ENCODE results near the gene ARID2. TPM values are rescaled to one million over a fixed set of nuclear protein-coding genes. Genes with fewer than 3 reads are reported as not detected.

The ARID2 gene
- total RNA-seq, 1 donor = 25.0 TPM

GRCh38 chr12:45695035-45695434 is 34.5 kb upstream of the ARID2 start:
- TF ChIP-seq CTCF (IDR thresholded peaks at IDR 0.05; ENCODE audit: insufficient read depth, low read depth, low read length) = no peak
- DNase-seq (ENCODE audit: low read depth) = peak; percentile 59
- no peak overlapping the region for H3K4me3 ChIP-seq (ENCODE audit: low read depth, low read length)

- H3K4me3 ChIP-seq (ENCODE audit: low read depth, low read length) = no peak overlapping the region
- no peak for DNase-seq (ENCODE audit: low read depth)
- TF ChIP-seq CTCF (IDR thresholded peaks at IDR 0.05; ENCODE audit: insufficient read depth, low read depth, low read length) = no peak
Measured at GRCh38 chr12:45695606-45696005, 33.9 kb upstream of the ARID2 start.

DNA sequence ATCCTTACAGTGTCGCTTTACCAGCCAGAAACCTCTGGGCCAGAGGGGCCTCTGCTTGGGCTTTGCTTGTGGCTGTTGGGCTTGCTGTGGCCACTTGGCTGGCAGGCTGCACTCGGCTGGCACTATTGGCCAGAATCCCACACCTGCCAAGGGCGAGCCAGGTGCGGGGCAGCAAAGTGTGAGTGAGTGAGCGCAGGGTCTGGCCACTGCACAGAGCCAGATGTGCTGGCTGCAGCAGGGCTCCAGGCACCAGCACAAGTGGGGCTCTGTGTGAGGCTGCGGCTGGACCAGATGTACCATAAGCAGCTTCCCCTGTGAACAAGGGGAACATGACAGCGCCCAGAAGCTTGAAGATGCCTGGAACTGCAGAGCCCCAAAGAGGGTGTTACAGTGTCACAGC is 33.5 kb upstream of the ARID2 start:
- no peak overlapping the region for H3K4me3 ChIP-seq (ENCODE audit: low read depth, low read length)
- no peak for TF ChIP-seq CTCF (IDR thresholded peaks at IDR 0.05; ENCODE audit: insufficient read depth, low read depth, low read length)
- DNase-seq (ENCODE audit: low read depth) = no peak

DNA sequence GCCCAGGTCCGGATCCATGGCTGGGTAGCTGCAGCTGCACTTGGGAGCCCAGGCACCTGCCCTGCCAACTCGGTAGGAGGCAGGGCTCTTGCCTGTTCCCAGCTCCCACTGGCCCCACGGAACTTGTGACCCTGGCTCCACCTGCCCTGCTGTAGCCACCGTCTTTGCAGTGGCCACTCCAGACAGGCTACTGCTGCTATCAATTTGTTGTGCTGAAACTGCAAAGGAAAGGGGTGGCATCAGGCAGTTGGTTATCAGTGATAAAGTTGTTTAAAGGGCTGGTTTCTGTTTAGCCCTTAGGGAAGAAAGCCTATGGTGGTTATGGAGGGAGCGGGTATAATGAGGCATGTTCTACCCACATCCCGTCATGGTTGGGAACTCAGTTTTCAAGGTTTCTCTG is 32.1 kb upstream of the ARID2 start:
- no peak overlapping the region for H3K4me3 ChIP-seq (ENCODE audit: low read depth, low read length)
- no peak for TF ChIP-seq CTCF (IDR thresholded peaks at IDR 0.05; ENCODE audit: insufficient read depth, low read depth, low read length)
- no peak for DNase-seq (ENCODE audit: low read depth)

GRCh38 chr12:45701296-45701695 is 28.2 kb upstream of the ARID2 start:
- H3K4me3 ChIP-seq (ENCODE audit: low read depth, low read length) = no peak overlapping the region
- DNase-seq (ENCODE audit: low read depth) = no peak
- TF ChIP-seq CTCF (IDR thresholded peaks at IDR 0.05; ENCODE audit: insufficient read depth, low read depth, low read length) = no peak

DNA sequence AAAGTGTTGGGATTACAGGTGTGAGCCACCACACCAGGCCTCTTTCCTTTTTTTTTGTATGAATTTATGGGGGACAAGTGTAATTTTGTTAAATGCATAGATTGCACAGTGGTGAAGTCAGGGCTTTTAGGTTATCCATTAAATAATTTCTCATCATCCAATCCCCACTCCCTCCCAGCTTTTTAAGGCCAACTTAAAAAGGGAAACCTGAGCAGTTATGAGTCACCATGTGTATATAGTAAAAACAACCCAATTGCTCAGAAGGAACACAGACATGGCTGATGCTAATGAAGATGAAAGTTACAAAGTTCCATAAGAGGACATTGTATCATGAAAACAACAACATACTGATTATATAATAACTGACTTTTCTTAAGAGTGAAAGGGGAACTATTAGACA is 25.6 kb upstream of the ARID2 start:
- DNase-seq (ENCODE audit: low read depth) = peak; percentile 32
- TF ChIP-seq CTCF (IDR thresholded peaks at IDR 0.05; ENCODE audit: insufficient read depth, low read depth, low read length) = no peak

DNA sequence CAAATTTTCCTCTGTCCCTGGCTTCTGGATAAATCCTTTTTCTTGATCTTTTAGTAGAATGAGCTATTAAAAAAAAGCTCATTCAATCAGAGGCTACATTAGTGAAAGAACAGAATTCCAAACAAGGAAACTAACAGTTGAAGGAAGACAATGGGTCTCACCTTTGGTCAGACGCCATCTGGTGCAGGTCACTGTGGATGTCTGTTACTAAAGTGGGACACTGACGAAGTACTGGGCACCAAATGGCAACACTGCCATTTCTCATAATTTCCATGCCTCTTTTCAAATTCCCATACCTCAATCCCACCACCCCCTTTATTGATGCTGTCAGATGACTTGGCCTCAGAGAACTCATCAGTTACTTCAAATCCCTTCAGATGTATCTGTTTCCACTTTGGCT is 24.5 kb upstream of the ARID2 start:
- no peak for TF ChIP-seq CTCF (IDR thresholded peaks at IDR 0.05; ENCODE audit: insufficient read depth, low read depth, low read length)
- no peak overlapping the region for H3K4me3 ChIP-seq (ENCODE audit: low read depth, low read length)
- no peak for DNase-seq (ENCODE audit: low read depth)

More for the DNA sequence above, 25.6 kb upstream of the ARID2 start:
- H3K4me3 ChIP-seq (ENCODE audit: low read depth, low read length) = no peak overlapping the region

Data from fibroblast of villous mesenchyme (primary cell).